GM18505 (cell line): ENCODE results near the gene HLCS.

Experiments
- ATAC-seq: cut with Tn5 transposase; IDR thresholded peaks from one replicate; pipeline ENCODE4 v1.9.1; 2021; ENCODE audit not compliant: unreplicated experiment
- POLR2A ChIP-seq: IDR thresholded peaks from 4 replicates; pipeline ENCODE4 v1.6.1; 2011; ENCODE audit warnings: borderline replicate concordance; ENCODE audit not compliant: insufficient read depth, insufficient read length; ENCODE audit errors: extremely low read depth

HLCS gene

GRCh38 chr21:36756527-36756926 is 209.9 kb downstream of the HLCS start:
- TF ChIP-seq POLR2A, result no peak
- no peak for ATAC-seq

- no peak for ATAC-seq
- no peak for TF ChIP-seq POLR2A
Measured at GRCh38 chr21:36754241-36754898, 212.1 kb downstream of the HLCS start.

- ATAC-seq, result no peak
- TF ChIP-seq POLR2A, result no peak
Measured at GRCh38 chr21:36753556-36753955, 212.9 kb downstream of the HLCS start.

- no peak for ATAC-seq
Measured at GRCh38 chr21:36751383-36751782, 215.1 kb downstream of the HLCS start.

GRCh38 chr21:36750576-36750959 is 215.9 kb downstream of the HLCS start:
- ATAC-seq, result no peak
- TF ChIP-seq POLR2A, result no peak

More at GRCh38 chr21:36751383-36751782, 215.1 kb downstream of the HLCS start:
- no peak for TF ChIP-seq POLR2A

- ATAC-seq, result no peak
- no peak for TF ChIP-seq POLR2A
Measured at GRCh38 chr21:36749935-36750575, 216.4 kb downstream of the HLCS start.

GRCh38 chr21:36747815-36748383 is 218.6 kb downstream of the HLCS start:
- no peak for TF ChIP-seq POLR2A
- ATAC-seq, result no peak

- TF ChIP-seq POLR2A, result no peak
- no peak for ATAC-seq
Measured at GRCh38 chr21:36747041-36747814, 219.2 kb downstream of the HLCS start.

- no peak for ATAC-seq
- no peak for TF ChIP-seq POLR2A
Measured at GRCh38 chr21:36745459-36745858, 221.0 kb downstream of the HLCS start.

- ATAC-seq, result no peak
Measured at GRCh38 chr21:36744560-36745231, 221.8 kb downstream of the HLCS start.

GRCh38 chr21:36744190-36744559 is 222.3 kb downstream of the HLCS start:
- ATAC-seq, result no peak
- TF ChIP-seq POLR2A, result no peak

More at GRCh38 chr21:36744560-36745231, 221.8 kb downstream of the HLCS start:
- TF ChIP-seq POLR2A, result no peak

- no peak for TF ChIP-seq POLR2A
- no peak for ATAC-seq
Measured at GRCh38 chr21:36743446-36743845, 223.0 kb downstream of the HLCS start.

- no peak for ATAC-seq
Measured at GRCh38 chr21:36743008-36743407, 223.5 kb downstream of the HLCS start.

More at GRCh38 chr21:36743008-36743407, 223.5 kb downstream of the HLCS start:
- no peak for TF ChIP-seq POLR2A
